Bronchial epithelial cell (primary cell): ENCODE data around the gene FAM163B. TPM values are rescaled to one million over a fixed set of nuclear protein-coding genes. Genes with fewer than 3 reads are reported as not detected.

Experiments used
- DNase-seq: peaks from one replicate; pipeline ENCODE4 v3.0.0-alpha.2; 2010; ENCODE audit warnings: low read depth
- FAIRE-seq: peaks from 2 replicates; lab custom pipeline; 2011; peaks lifted over from hg19 to GRCh38; lab: Jason Lieb, UNC
- H3K27me3 ChIP-seq: 2 replicates; pipeline ENCODE4 v1.5.1; 2011; ENCODE audit warnings: low read length; ENCODE audit not compliant: control insufficient read depth, insufficient read depth
- H3K36me3 ChIP-seq: 2 replicates; pipeline ENCODE4 v1.5.1; 2011; ENCODE audit warnings: low read length; ENCODE audit not compliant: control insufficient read depth, insufficient read depth
- H3K4me3 ChIP-seq: 2 replicates; pipeline ENCODE4 v1.5.1; 2011; ENCODE audit warnings: mild to moderate bottlenecking, low read depth, low read length, control low read depth
- total RNA-seq: library from RNA; depleted of rRNA; stranded (reverse); fragments of >200 nt; gene quantifications from 2 replicates; pipeline ENCODE4 v1.2.1, GENCODE V29; 2014
- TF ChIP-seq, protein P1 (sequence below): IDR thresholded peaks from 2 replicates; pipeline ENCODE4 v1.5.1; 2011; ENCODE audit warnings: mild to moderate bottlenecking, moderate library complexity, low read length, control low read depth, inconsistent platforms; ENCODE audit not compliant: insufficient read depth, severe bottlenecking

FAM163B gene
- total RNA-seq, 1 donor from 2014 or later: not detected

DNA sequence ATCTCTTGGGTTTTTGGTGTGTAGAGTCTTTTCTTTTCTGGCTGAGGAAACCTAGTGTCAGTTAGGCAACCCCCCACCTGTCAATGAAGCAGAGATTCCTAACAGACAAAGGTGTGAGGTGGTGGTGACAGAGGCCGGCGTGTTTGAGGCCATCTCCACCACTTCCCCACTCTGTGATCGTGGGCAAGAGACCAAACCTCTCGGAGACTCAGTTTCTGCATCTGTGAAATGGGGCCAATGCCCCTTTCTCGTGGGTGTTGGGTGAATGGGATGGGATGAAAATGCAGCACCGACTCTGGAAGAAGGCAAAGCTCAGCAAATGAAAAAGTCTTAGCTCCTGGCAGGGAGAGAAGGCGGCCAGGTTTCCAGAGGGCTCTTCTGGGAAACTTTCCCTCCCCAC lies 807 bp downstream of the FAM163B start:
- H3K27me3 ChIP-seq: peaks cover 13% of the 10 kb centered on the region
- no peak overlapping the region for H3K4me3 ChIP-seq
- no peaks in the 10 kb centered on the region for H3K36me3 ChIP-seq
- FAIRE-seq (no peak), DNase-seq (no peak)
- TF ChIP-seq, protein P1, sequence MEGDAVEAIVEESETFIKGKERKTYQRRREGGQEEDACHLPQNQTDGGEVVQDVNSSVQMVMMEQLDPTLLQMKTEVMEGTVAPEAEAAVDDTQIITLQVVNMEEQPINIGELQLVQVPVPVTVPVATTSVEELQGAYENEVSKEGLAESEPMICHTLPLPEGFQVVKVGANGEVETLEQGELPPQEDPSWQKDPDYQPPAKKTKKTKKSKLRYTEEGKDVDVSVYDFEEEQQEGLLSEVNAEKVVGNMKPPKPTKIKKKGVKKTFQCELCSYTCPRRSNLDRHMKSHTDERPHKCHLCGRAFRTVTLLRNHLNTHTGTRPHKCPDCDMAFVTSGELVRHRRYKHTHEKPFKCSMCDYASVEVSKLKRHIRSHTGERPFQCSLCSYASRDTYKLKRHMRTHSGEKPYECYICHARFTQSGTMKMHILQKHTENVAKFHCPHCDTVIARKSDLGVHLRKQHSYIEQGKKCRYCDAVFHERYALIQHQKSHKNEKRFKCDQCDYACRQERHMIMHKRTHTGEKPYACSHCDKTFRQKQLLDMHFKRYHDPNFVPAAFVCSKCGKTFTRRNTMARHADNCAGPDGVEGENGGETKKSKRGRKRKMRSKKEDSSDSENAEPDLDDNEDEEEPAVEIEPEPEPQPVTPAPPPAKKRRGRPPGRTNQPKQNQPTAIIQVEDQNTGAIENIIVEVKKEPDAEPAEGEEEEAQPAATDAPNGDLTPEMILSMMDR: no peak

DNA sequence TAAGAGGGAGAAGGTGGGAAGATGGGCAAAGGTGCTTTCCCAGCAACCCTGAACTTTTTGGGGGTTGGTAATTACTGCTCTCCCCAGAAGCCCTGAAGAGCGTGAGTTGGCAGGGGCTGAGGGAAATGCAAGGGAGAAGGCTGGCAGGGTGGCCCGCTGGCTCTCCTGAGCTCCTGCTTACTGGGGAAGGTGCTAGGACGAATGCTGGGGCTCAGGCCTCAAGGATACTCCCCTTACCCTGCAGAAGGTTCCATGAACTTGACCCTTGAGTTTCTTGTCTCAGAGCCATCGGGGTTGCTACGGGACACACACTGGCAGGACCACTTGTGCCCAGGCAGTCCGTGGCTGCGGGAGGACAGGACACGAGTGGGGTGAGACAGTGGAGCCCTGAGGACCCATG lies 1.2 kb downstream of the FAM163B start:
- FAIRE-seq (no peak), DNase-seq (no peak)
- no peak overlapping the region for H3K4me3 ChIP-seq
- TF ChIP-seq, protein P1: no peak
- no peaks in the 10 kb centered on the region for H3K36me3 ChIP-seq
- H3K27me3 ChIP-seq: peaks cover 13% of the 10 kb centered on the region

DNA sequence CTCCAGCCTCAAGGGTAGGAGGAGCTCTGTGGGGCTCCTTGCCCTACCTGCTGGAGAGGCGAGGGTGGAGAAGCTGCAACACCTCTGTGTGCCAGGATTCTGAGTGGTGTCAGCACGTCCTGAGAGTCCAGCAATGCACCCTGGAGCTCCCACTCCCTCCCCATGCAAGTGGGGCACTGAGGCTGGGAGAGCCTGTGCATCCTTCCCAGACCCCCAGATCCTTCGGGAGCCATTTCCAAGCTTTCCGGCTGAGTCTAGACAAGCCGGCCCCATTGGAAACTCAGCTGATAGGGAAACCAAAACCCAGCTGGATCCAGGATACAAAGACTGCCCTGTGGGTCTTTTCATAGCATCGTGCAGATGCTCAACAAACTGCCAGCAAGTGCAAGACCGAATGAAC lies 1.8 kb downstream of the FAM163B start:
- TF ChIP-seq, protein P1: no peak
- FAIRE-seq: no peak
- DNase-seq: no peak

DNA sequence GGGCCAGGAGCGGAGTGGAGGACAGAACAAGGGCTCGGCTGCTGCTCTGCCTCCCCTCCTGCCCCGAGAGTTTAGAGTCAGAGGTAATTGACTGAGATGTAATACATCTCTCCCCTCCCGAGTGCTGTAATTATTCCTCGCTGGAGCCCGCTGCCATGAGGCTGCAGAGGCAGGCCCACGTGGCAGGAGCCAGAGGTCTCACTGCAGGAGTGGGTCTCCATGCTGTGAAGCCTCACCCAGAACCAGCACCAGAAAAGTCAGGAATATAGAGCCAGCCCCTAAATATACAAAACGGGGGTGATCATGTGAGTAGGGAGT lies 2.5 kb downstream of the FAM163B start:
- Histone ChIP-seq H3K4me3 (no peak overlapping the region), H3K36me3 (no peaks in the 10 kb centered on the region), H3K27me3 (peaks cover 13% of the 10 kb centered on the region)
- no peak for DNase-seq
- TF ChIP-seq, protein P1: no peak
- no peak for FAIRE-seq

More for the DNA sequence above, 1.8 kb downstream of the FAM163B start:
- no peaks in the 10 kb centered on the region for H3K36me3 ChIP-seq
- H3K27me3 ChIP-seq: peaks cover 13% of the 10 kb centered on the region
- no peak overlapping the region for H3K4me3 ChIP-seq

DNA sequence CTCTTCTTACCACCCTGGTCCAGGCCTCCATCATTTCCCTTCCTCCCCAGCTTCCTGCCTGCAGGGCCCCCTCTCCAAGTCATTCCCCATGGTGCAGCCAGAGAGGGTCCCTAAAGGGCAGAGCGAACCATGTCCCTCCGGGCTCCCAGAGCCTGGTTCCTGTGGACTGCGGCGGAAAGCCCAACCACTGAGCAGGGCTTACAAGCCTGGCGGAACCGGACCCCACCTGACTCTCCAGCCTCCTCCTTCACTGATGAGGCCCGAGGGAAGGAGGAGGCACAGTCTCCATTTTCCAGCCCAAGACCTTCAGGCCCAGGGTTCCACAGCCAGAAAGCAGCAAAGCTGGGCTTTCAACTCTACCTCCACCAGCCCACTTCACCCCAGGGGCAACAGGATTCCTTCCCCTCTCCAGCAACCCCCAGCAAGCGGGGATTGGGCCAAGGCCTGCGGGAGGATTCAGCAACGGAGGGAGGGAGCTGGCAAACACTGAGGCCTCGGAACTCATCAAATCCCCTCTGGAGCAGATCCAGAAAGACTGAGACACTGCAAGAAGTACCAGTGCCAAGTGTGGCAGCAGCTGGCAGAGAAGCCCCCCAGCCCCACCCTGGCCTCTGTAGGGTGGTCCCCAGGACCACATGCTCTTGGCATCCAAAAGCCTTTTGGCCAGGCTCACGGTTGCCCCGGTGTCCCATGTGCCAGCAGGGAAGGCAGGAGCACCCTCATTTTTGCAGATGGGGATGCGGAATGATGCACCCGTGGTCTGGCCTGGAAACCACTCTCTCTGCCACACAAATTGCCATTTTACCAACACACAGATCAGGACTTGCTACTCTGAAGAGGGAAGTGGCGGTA lies 3.1 kb downstream of the FAM163B start:
- Histone ChIP-seq H3K4me3 (no peak overlapping the region), H3K27me3 (peaks cover 13% of the 10 kb centered on the region), H3K36me3 (no peaks in the 10 kb centered on the region)
- no peak for FAIRE-seq
- DNase-seq: no peak
- TF ChIP-seq, protein P1: no peak
